Gastrocnemius medialis (tissue), 4 donors: Measurements from ENCODE around the gene STX8.

ENCODE experiments used
- POLR2A ChIP-seq, 2 donors: fragments of 450-650 bp; IDR thresholded peaks; one replicate each; pipeline ENCODE4 v1.6.1; 2017; ENCODE audit warnings: antibody characterized with exemption in 2 of 2, mild to moderate bottlenecking in 2 of 2, moderate library complexity in 2 of 2
- TF ChIP-seq, protein P1 (sequence below), 5 experiments: fragments of 450-650 bp in 3 of 5; fragments of 200-600 bp in 2 of 5; sonication (generic) in 2 of 5; IDR thresholded peaks in 4 of 5; conservative IDR thresholded peaks in 1 of 5; 1 replicate in 4 of 5; 2 replicates in 1 of 5; pipeline ENCODE4 v1.5.1; 2016 to 2019; ENCODE audit warnings: antibody characterized with exemption in 5 of 5, mild to moderate bottlenecking in 3 of 5, moderate library complexity in 3 of 5

DNA sequence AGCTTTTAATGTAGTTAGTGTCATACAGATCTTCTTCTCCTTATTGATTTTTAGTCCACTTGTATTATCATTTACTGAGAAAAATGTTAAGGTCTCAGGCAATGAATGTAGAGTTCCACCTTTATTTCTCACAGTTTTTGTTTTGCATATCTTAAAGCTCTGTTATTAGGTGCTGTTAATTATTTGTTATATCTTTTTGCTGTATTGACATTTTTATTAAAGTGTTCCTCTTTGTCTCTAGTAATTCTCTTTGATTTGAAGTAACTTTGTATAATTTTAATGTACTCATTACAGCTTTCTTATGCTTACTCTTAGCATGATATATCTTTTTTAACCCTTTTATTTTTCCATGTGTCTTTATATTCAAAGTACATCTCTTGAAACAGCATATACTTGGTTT lies 47.3 kb upstream of the STX8 start:
- TF ChIP-seq, protein P1, sequence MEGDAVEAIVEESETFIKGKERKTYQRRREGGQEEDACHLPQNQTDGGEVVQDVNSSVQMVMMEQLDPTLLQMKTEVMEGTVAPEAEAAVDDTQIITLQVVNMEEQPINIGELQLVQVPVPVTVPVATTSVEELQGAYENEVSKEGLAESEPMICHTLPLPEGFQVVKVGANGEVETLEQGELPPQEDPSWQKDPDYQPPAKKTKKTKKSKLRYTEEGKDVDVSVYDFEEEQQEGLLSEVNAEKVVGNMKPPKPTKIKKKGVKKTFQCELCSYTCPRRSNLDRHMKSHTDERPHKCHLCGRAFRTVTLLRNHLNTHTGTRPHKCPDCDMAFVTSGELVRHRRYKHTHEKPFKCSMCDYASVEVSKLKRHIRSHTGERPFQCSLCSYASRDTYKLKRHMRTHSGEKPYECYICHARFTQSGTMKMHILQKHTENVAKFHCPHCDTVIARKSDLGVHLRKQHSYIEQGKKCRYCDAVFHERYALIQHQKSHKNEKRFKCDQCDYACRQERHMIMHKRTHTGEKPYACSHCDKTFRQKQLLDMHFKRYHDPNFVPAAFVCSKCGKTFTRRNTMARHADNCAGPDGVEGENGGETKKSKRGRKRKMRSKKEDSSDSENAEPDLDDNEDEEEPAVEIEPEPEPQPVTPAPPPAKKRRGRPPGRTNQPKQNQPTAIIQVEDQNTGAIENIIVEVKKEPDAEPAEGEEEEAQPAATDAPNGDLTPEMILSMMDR (IDR thresholded peaks at IDR 0.05 in 4 of 5, conservative IDR thresholded peaks at IDR 0.05 in 1 of 5) = no peak
- no peak for TF ChIP-seq POLR2A (IDR thresholded peaks at IDR 0.05)
